HG02588 (cell line): Measurements from ENCODE around the gene SIRT3.
A peak's percentile ranks its signal among the peaks of the same experiment; 100 is the strongest.
"Not testable (repeated sequence)": the region's sequence is repeated elsewhere in the genome, so short reads cannot be mapped to it uniquely, and the experiment has no call there.

Source experiments
- ATAC-seq: cut with Tn5 transposase; IDR thresholded peaks from one replicate; pipeline ENCODE4 v1.9.1; 2021; ENCODE audit warnings: mild to moderate bottlenecking, moderate library complexity; ENCODE audit not compliant: unreplicated experiment

SIRT3 gene

DNA sequence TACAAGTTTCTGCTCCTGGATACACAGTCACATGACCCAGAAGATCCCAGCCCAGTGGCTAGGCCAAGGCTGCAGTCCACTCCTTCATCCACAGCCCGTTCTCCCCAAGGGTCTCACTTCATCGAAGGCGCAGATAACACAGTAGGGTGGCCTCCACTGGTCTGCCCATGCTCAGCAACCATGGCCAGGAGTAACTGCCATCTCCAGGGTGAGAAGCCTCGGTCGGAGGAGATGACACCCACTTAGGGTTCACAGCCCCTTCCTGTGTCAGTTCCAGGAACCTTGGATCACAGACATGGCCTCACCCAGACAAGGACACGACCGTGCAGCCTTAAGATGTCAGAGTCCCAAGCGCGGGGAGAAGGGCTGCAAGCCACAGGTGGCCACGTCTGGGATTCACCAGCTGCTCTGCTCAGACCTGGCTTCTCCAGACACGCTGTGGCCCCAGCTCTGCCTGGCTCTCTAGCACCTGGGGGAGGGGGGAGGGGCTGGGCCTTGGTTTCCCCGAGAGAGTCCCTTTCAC is 31.5 kb downstream of the SIRT3 start:
- ATAC-seq: no peak

GRCh38 chr11:203945-204586 is 32.1 kb downstream of the SIRT3 start:
- ATAC-seq: no peak

GRCh38 chr11:203056-203944 is 32.8 kb downstream of the SIRT3 start:
- ATAC-seq: no peak

- no peak for ATAC-seq
Measured at GRCh38 chr11:202490-202889, 33.7 kb downstream of the SIRT3 start.

- no peak for ATAC-seq
Measured at GRCh38 chr11:201966-202365, 34.2 kb downstream of the SIRT3 start.

DNA sequence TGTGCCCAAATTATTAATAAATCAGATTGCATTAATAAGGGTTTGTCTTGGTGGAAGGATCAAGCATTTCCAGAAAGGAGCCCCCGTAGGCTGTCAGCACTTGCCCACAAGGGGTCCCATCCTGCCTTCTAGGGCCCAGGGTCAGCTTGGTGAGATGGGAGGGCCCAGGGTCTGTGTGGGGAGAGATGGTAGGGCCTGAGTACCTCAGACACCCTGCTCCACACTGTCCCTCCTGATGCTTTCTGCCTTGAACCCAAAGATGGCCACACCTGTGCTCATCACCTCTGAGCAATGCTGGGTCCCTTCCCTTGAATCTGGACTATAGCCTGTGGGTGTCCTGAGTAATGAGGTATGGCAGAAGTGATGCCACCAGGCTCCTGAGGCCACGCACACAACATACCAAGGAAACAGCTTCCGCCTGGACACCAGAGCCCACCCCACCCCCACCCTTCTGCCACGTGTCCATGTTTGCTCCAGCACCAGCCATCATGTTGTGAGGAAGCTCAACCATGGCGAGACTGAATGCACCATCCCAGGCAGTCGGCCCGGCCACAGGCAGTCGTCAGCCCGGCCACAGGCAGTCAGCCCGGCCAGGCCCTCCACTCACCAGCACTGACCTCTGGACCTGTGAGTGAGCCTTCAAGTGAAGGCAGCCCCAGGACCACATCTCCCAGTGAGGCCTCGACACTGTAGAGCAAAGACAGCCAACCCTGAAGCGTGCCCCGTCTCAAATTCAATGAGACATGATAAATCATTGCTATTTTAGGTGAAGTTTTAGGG is 35.7 kb downstream of the SIRT3 start:
- no peak for ATAC-seq

- no peak for ATAC-seq
Measured at GRCh38 chr11:199782-200181, 36.4 kb downstream of the SIRT3 start.

GRCh38 chr11:199004-199581 is 37.0 kb downstream of the SIRT3 start:
- ATAC-seq: no peak

DNA sequence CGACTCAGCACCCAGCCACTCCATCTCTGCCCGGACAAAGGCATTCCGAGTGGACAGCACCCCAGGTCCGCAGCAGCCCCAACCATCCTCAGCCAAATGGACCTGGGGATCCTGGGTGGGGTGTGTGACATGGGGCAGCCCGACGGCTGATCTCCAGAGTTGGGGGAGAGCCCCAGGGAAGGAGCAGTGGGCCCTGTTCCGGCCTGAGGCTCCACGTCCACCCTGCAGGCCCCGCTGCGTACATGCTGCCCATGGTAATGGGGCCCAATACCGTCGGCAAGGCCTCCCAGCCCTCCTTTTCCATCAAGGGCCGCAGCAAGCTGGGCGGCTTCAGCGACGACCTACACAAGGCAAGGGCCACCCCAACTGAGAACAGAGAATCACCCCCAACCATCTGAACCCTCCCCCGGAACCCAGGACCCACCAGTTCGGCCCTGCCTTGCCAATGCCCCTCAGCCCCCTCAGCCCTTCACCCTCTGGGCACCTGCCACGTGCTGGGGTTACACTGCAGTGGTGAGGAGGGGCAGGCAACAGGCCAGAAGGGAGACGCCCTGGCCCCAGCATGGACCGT is 37.8 kb downstream of the SIRT3 start:
- ATAC-seq: no peak

- no peak for ATAC-seq
Measured at GRCh38 chr11:197741-198235, 38.4 kb downstream of the SIRT3 start.

DNA sequence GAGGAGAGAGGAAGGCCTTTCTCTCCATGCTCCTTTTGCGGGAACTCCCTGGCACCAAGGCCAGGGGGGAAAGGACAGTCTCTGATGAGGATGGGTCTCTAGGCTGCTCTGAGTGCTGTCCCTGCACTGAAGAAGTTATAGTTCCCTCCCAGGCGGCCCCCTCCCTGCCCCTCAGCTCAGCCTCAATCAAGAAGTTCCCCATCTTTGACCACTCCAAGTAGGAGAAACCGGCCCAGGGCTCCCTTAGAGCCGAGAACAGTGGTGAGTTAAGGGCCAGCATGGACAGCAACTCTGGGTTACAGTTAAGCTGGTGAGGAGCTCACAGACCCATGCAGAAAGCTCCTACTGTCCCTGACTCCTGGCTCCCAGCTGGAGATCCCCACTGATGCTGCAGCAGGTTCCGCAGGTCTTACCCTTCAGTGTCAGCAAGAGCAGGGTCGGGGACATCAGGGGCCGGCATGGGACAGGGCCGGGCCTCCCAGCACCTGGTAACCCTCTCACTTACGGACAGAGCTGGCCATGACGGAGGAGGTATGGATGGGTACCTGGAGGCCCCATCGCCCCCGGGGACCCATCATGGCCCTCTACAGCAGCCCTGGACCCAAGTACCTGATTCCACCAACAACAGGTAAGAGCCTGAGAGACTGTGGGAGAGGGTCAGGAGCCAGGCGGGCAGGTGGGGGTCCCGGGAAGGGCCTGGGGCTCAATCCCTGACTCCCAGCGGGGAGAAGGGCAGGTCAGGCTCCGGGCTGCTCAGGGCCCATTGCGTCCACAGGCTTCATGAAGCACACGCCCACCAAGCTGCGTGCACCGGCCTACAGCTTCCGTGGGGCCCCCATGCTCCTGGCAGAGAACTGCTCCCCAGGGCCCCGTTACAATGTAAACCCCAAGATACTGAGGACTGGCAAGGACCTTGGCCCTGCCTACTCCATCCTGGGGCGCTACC is 39.1 kb downstream of the SIRT3 start:
- ATAC-seq: no peak

GRCh38 chr11:193481-193880 is 42.7 kb downstream of the SIRT3 start:
- not testable (repeated sequence) for ATAC-seq

DNA sequence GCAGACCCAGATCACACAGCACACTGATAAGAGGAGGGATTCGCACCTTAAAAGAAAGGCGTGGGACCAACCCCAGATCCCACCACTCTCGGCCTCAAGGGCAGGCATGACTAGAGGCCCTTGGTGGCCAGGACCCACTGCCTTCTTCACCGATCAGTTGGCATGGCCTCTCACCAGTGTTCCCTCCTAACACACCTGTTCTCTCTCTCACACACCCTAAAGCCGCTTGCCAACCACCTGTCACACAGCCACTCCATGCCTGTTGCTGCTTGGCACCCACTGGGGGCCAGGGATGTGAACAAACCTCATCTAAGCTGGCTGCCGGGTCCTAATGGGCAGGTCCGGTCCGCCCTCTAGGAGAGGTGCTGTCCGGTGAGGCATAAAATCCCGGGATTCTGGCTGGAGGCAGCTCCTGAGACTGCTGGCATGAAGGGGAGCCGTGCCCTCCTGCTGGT is 43.4 kb downstream of the SIRT3 start, which contains the start of gene SCGB1C1:
TSS of gene SCGB1C1 (plus strand) at position 405 of the 455 bp plus-strand sequence. CDS start at position 427, 22 bp downstream.
- not testable (repeated sequence) for ATAC-seq

DNA sequence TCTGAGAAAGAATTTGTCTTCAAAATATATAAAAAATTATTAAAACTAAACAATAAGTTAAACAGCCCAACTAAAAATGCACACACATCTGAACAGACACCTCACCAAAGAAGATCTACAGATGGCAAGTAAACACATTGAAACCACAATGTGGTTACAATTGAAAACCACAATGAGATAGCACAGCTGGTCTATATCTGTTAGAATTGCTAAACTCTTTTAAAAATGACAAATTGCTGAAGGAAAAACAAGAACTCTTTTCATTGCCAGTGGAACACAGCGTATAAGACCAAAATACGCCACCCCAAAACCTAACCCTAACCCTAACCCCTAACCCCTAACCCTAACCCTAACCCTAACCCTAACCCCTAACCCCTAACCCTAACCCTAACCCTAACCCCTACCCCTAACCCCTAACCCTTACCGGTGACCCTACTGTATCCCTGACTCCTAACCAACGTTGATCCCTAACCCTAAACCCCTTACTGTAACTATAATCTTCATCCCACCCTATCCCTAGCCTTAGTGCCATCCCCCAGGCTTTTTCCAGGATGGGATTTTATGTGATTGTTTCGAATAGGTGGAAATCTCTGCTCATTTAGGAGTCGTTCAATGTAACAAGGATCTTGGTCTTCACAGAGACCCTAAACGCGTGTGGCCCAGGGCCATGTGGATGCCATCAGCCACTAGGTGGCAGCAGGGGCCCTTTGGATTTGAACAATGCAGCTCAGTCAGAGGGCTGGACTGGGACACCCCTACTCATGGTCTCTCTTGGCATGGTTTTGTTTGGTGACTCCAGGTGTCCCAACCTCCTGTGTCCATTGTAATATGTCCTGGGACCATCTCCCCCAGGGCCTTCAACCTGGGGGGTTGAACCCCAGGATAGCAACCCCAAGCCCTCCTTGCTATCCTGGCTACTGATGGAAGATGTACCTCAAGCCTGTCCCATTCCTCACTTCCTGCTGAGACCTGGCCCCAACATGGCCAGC is 44.4 kb downstream of the SIRT3 start:
- not testable (repeated sequence) for ATAC-seq

DNA sequence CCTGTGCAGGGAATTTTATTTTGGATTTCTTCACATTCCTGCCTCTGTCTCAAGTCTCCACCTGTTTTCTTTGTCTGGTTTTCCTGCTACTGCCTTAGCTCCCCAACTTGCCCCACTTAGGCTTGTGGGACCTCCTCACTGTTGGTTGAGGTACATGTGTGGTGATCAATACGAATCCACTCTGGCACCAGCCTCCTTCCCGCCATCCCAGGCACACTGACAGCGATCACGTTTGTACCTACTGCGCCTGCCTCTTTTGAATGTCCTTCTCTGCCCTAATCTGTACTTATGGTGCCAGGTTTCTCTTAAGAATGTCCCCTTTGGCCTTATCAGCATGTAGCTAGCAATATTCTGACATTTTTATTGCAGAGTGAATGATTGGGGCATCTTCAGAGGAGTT is 45.6 kb downstream of the SIRT3 start:
- ATAC-seq: not testable (repeated sequence)

DNA sequence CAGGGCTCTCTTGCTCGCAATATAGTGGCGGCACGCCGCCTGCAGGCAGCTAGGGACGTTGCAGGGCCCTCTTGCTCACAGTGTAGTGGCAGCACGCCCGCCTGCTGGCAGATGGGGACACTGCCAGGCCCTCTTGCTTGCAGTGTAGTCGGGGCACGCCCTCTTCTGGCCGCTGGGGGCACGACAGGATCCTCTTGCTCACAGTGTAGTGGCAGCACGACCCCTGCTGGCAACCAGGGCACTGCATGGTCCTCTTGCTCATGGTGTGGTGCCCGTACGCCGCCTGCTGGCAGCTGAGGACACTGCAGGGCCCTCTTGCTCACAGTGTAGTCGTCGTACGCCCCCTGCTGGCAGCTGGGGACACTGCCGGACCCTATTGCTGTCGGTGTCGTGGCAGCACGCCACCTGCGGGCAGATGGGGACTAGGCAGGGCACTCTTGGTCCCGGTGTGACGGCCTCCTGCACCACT is 46.3 kb downstream of the SIRT3 start:
- peak; percentile 67 for ATAC-seq

DNA sequence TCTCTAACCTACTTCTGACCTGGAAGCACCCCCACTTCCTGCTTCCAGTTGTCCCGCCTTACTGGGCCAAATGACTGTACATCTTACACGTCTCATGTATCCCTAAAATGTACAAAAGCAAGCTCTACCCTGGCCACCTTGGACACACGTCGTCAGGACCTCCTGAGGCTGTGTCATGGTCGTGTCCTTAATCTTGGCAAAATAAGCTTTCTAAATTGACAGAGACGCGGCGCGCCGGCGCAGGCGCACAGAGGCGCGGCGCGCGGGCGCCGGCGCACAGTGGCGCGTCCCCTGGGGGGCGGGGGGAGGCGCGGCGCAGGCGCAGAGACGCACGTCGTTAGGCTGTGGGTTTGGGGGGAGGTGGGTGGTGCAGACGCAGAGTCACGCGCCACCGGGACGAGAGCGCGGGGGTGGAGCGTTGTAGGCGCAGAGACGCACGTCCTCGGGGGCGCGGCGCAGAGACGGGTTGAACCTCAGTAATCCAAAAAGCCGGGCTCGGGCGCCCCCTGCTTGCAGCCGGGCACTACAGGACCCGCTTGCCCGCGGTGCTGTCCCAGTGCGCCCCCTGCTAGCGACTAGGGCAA is 46.9 kb downstream of the SIRT3 start:
- not testable (repeated sequence) for ATAC-seq
